Colonic mucosa (tissue), 4 donors: ENCODE measurements around the gene NBPF14. TPM values are rescaled to one million over a fixed set of nuclear protein-coding genes. Genes with fewer than 3 reads are reported as not detected.
A peak's percentile ranks its signal among the peaks of the same experiment; 100 is the strongest.
"Not testable (repeated sequence)": the region's sequence is repeated elsewhere in the genome, so short reads cannot be mapped to it uniquely, and the experiment has no call there.

ENCODE experiments used
- DNase-seq: peaks from one replicate; pipeline ENCODE4 v3.0.0-alpha.2; 2020
- H3K27ac ChIP-seq: fragments of 200-600 bp; one replicate; pipeline ENCODE4 v1.8.0; 2021
- H3K27me3 ChIP-seq: fragments of 200-600 bp; one replicate; pipeline ENCODE4 v1.8.0; 2021
- H3K36me3 ChIP-seq: fragments of 200-600 bp; one replicate; pipeline ENCODE4 v1.8.0; 2021
- H3K4me1 ChIP-seq: fragments of 200-600 bp; one replicate; pipeline ENCODE4 v1.8.0; 2021; ENCODE audit warnings: mild to moderate bottlenecking
- H3K4me3 ChIP-seq: fragments of 200-600 bp; one replicate; pipeline ENCODE4 v1.8.0; 2021
- H3K9ac ChIP-seq, 2 donors: one replicate each; pipeline ENCODE4 v1.7.0; 2013; ENCODE audit warnings: control low read depth in 2 of 2, low read depth in 2 of 2, low read length in 2 of 2
- H3K9me3 ChIP-seq: fragments of 200-600 bp; one replicate; pipeline ENCODE4 v1.8.0; 2021
- intact Hi-C: fragments of 100-400 bp; cut with DNase I; formaldehyde crosslinking; loops from one replicate; pipeline ENCODE4 v1.14.1; 2022
- total RNA-seq, 2 donors: library from RNA; stranded (reverse); fragmentation: NEBNext Ultra II Directional in 1 of 2; extraction: Animal tissue kit (Norgen Biotek cat#: 25700) in 1 of 2; gene quantifications; one replicate each; pipeline ENCODE4 v1.2.1, GENCODE V29; 2021
- donor health status: healthy.
- donor health status: DM: no; HTN: no; CAD: no.
- donor health status: DM: no; HTN: no; CAD: no.

The NBPF14 gene, protein sequence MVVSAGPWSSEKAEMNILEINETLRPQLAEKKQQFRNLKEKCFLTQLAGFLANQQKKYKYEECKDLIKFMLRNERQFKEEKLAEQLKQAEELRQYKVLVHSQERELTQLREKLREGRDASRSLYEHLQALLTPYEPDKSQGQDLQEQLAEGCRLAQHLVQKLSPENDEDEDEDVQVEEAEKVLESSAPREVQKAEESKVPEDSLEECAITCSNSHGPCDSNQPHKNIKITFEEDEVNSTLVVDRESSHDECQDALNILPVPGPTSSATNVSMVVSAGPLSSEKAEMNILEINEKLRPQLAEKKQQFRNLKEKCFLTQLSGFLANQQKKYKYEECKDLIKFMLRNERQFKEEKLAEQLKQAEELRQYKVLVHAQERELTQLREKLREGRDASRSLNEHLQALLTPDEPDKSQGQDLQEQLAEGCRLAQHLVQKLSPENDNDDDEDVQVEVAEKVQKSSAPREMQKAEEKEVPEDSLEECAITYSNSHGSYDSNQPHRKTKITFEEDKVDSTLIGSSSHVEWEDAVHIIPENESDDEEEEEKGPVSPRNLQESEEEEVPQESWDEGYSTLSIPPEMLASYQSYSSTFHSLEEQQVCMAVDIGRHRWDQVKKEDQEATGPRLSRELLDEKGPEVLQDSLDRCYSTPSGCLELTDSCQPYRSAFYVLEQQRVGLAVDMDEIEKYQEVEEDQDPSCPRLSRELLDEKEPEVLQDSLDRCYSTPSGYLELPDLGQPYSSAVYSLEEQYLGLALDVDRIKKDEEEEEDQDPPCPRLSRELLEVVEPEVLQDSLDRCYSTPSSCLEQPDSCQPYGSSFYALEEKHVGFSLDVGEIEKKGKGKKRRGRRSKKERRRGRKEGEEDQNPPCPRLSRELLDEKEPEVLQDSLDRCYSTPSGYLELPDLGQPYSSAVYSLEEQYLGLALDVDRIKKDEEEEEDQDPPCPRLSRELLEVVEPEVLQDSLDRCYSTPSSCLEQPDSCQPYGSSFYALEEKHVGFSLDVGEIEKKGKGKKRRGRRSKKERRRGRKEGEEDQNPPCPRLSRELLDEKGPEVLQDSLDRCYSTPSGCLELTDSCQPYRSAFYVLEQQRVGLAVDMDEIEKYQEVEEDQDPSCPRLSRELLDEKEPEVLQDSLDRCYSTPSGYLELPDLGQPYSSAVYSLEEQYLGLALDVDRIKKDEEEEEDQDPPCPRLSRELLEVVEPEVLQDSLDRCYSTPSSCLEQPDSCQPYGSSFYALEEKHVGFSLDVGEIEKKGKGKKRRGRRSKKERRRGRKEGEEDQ (N-terminal part only)
- 10 to 100 TPM; 14.1 to 21.6 TPM for total RNA-seq

DNA sequence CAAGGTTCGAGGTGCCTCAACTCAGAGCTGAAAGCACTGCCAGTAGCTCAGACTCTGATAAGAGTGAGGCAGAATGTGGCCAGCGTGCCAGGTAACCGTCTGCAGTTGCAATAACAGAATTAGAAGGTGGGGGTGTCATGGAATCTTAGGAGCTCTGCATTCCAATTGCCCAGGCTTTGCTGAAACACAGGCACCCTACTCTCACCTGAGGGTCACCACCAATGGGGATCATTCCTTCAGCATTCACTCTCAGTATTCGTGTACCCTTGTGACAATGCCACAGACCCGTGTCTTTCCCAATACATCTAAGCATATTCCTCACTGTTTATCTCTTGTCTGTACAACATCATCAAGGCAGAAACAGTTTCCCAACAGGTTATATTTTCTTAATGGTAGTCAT lies at the start of gene NBPF14:
TSS of gene NBPF14 (minus strand) at position 101 of the 400 bp plus-strand sequence. CDS start 294 bp downstream, outside the sequence.
- H3K27ac ChIP-seq, H3K27me3 ChIP-seq, H3K4me1 ChIP-seq, H3K9ac ChIP-seq, DNase-seq, H3K36me3 ChIP-seq, H3K9me3 ChIP-seq, H3K4me3 ChIP-seq, intact Hi-C loops: not testable (repeated sequence)

DNA sequence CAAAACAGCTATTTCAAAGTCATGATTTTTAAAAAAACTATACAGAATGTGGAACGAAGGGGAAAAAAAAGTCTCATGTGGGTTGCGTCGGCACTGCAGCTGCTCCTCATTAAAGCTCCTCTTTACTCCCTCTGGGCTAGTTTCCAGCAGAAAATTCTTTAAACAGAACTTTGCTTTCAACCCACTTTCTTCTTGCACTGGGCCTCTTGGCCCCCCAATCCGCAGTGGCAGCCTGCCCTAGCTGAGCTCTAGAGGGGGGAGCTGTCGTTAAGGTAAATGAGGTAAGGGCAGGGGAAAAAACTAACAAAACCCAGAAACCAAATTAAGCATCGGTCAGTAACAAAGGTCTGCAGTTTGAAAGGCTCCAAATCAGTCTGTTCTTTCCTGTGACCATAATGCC lies 29.6 kb upstream of the NBPF14 start:
- H3K9me3 ChIP-seq, H3K27me3 ChIP-seq, H3K4me1 ChIP-seq, H3K9ac ChIP-seq, intact Hi-C loops, H3K36me3 ChIP-seq, H3K27ac ChIP-seq, DNase-seq, H3K4me3 ChIP-seq: not testable (repeated sequence)

- H3K27me3 ChIP-seq, H3K9ac ChIP-seq, H3K9me3 ChIP-seq, H3K36me3 ChIP-seq, H3K4me1 ChIP-seq, intact Hi-C loops, H3K27ac ChIP-seq, DNase-seq, H3K4me3 ChIP-seq: not testable (repeated sequence)
Observed at GRCh38 chr1:148618216-148618615, 22.4 kb upstream of the NBPF14 start.

GRCh38 chr1:148605266-148605665 lies 9.5 kb upstream of the NBPF14 start:
- H3K36me3 ChIP-seq, H3K4me3 ChIP-seq, H3K9me3 ChIP-seq, DNase-seq, H3K27ac ChIP-seq, intact Hi-C loops, H3K27me3 ChIP-seq, H3K9ac ChIP-seq, H3K4me1 ChIP-seq: not testable (repeated sequence)

DNA sequence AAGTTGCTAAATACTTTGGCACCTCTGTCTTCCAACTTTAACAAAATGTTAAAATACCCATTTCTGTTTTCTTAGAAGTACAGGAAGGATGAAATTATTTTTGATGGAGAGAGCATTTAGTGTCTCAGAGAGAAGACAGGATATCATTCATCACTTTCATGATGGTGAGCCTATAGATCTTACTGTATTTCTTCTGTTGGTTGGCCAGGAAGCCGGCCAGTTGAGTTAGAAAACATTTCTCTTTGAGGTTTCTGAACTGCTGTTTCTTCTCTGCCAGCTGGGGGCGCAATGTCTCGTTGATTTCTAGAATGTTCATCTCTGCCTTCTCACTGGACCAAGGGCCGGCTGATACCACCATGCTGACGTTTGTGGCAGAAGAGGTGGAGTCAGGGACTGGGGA lies 451 bp downstream of the NBPF14 start:
- H3K4me1 ChIP-seq, H3K4me3 ChIP-seq, H3K9me3 ChIP-seq, H3K36me3 ChIP-seq, H3K27ac ChIP-seq, H3K9ac ChIP-seq, DNase-seq, H3K27me3 ChIP-seq, intact Hi-C loops: not testable (repeated sequence)

GRCh38 chr1:148591098-148591497 lies 4.7 kb downstream of the NBPF14 start:
- intact Hi-C loops = not testable (repeated sequence)

GRCh38 chr1:148532158-148532557 lies 63.7 kb downstream of the NBPF14 start:
- H3K4me3 ChIP-seq, H3K36me3 ChIP-seq, H3K4me1 ChIP-seq, H3K27me3 ChIP-seq, H3K27ac ChIP-seq, H3K9me3 ChIP-seq, H3K9ac ChIP-seq, intact Hi-C loops, DNase-seq: not testable (repeated sequence)

More at GRCh38 chr1:148591098-148591497, 4.7 kb downstream of the NBPF14 start:
- H3K27ac ChIP-seq, H3K9ac ChIP-seq, H3K4me3 ChIP-seq, H3K36me3 ChIP-seq, DNase-seq, H3K27me3 ChIP-seq, H3K4me1 ChIP-seq, H3K9me3 ChIP-seq: not testable (repeated sequence)

- H3K36me3 ChIP-seq, H3K27me3 ChIP-seq, intact Hi-C loops, H3K9me3 ChIP-seq, H3K9ac ChIP-seq, H3K4me1 ChIP-seq: not testable (repeated sequence)
- H3K27ac ChIP-seq = peak overlapping the region; percentile 19
- peak overlapping the region; percentile 23 for H3K4me3 ChIP-seq
- DNase-seq = peak; percentile 61
Observed at GRCh38 chr1:148529101-148529567, 66.7 kb downstream of the NBPF14 start.

DNA sequence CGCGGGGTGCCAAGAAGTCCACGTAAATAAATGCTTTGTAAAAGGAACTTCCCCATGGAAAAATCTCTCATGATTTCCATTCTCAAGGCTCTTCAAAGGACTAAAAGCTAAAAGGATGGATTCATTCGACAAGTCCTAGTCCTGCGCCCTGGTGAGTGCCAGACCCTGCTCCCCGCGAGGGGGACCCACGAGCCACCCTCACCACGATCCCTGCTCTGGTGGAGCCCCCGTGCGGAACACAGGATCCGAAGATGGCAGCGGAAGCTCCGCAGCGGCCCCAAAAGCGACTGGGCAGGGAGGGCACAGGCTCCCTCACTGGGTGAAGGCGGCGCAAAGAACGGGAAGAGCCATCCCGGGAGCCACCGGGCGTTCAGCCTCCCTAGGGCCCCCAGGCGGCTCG lies 67.2 kb downstream of the NBPF14 start:
- H3K36me3 ChIP-seq, H3K4me1 ChIP-seq, H3K27me3 ChIP-seq, H3K9ac ChIP-seq, intact Hi-C loops, H3K9me3 ChIP-seq, DNase-seq: not testable (repeated sequence)
- Histone ChIP-seq H3K4me3 (peak overlapping the region; percentile 23), H3K27ac (peak overlapping the region; percentile 19)

- DNase-seq, H3K36me3 ChIP-seq, intact Hi-C loops, H3K27ac ChIP-seq, H3K4me3 ChIP-seq, H3K9ac ChIP-seq, H3K9me3 ChIP-seq, H3K27me3 ChIP-seq, H3K4me1 ChIP-seq: not testable (repeated sequence)
Observed at GRCh38 chr1:148526587-148526986, 69.2 kb downstream of the NBPF14 start.

- H3K27me3 ChIP-seq, H3K36me3 ChIP-seq, DNase-seq, H3K4me1 ChIP-seq, intact Hi-C loops, H3K9ac ChIP-seq, H3K9me3 ChIP-seq, H3K4me3 ChIP-seq, H3K27ac ChIP-seq: not testable (repeated sequence)
Observed at GRCh38 chr1:148523205-148524144, 72.3 kb downstream of the NBPF14 start.
